ENCODE measurements around the gene TMEM139. TPM values are rescaled to one million over a fixed set of nuclear protein-coding genes. Genes with fewer than 3 reads are reported as not detected.

TMEM139 gene
- total and polyA plus RNA-seq, 10 of the 15 experiments (the other 5 are each of a cell fraction or from before 2014, with no cell fraction given): 0.31 TPM; not detected in 9

GRCh38 chr7:143263266-143264195, 21.2 kb upstream of the TMEM139 start, which contains the start of gene GSTK1 (continued):
- TF ChIP-seq ZNF24 (IDR thresholded peaks at IDR 0.05) (peak; percentile 45; the same call in 1 of the 2 replicates), ATF2 (IDR thresholded peaks at IDR 0.05; ENCODE audit: low read length) (no peak), SMARCA5 (IDR thresholded peaks at IDR 0.05) (0 out of 2 replicates have a peak, but pooled peaks have one; percentile 58), RCOR1 (conservative IDR thresholded peaks at IDR 0.05; ENCODE audit: low read depth, low read length) (no peak), ELK1 (IDR thresholded peaks at IDR 0.05; ENCODE audit: low read depth, low read length) (peak; percentile 39; the same call in 1 of the 2 replicates), PAX8 (IDR thresholded peaks at IDR 0.05) (no peak), POLR2A (IDR thresholded peaks at IDR 0.05; ENCODE audit: low read depth, low read length) (peak; percentile 95), ASH2L (IDR thresholded peaks at IDR 0.05; ENCODE audit: borderline replicate concordance, low read depth) (0 out of 2 replicates have a peak, but pooled peaks have one; percentile 39), POLR2AphosphoS2 (IDR thresholded peaks at IDR 0.05; ENCODE audit: low read depth, low read length) (peak; percentile 76), BACH1 (IDR thresholded peaks at IDR 0.05; ENCODE audit: borderline replicate concordance) (peak; percentile 54; the same call in 1 of the 2 replicates), EZH2 (IDR thresholded peaks at IDR 0.05; ENCODE audit: borderline replicate concordance, control insufficient read depth, low read depth, low read length) (no peak), MTA3 (IDR thresholded peaks at IDR 0.05; ENCODE audit: borderline replicate concordance, low read length) (no peak), ATF7 (IDR thresholded peaks at IDR 0.05; ENCODE audit: low read depth) (peak; percentile 46), CTCF (IDR thresholded peaks at IDR 0.05 in 2 of 3, conservative IDR thresholded peaks at IDR 0.05 in 1 of 3; ENCODE audit: control insufficient read depth in 2 of 3, extremely low read depth in 1 of 3, insufficient read depth in 1 of 3, low read depth in 3 of 3, low read length in 3 of 3) (no peak), ZNF687 (IDR thresholded peaks at IDR 0.05) (peak; percentile 90)
- TF ChIP-seq, protein P1, sequence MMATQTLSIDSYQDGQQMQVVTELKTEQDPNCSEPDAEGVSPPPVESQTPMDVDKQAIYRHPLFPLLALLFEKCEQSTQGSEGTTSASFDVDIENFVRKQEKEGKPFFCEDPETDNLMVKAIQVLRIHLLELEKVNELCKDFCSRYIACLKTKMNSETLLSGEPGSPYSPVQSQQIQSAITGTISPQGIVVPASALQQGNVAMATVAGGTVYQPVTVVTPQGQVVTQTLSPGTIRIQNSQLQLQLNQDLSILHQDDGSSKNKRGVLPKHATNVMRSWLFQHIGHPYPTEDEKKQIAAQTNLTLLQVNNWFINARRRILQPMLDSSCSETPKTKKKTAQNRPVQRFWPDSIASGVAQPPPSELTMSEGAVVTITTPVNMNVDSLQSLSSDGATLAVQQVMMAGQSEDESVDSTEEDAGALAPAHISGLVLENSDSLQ (IDR thresholded peaks at IDR 0.05): no peak
- TF ChIP-seq, protein P2, sequence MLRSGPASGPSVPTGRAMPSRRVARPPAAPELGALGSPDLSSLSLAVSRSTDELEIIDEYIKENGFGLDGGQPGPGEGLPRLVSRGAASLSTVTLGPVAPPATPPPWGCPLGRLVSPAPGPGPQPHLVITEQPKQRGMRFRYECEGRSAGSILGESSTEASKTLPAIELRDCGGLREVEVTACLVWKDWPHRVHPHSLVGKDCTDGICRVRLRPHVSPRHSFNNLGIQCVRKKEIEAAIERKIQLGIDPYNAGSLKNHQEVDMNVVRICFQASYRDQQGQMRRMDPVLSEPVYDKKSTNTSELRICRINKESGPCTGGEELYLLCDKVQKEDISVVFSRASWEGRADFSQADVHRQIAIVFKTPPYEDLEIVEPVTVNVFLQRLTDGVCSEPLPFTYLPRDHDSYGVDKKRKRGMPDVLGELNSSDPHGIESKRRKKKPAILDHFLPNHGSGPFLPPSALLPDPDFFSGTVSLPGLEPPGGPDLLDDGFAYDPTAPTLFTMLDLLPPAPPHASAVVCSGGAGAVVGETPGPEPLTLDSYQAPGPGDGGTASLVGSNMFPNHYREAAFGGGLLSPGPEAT (IDR thresholded peaks at IDR 0.05; ENCODE audit: low read depth): peak; percentile 48; the same call in 1 of the 2 replicates

Measured in GM12878 (cell line).